Hematopoietic multipotent progenitor cell treated with erythropoietin and hydrocortisone succinate and interleukin-3 and kit ligand, for 17 days (in vitro differentiated cells): ENCODE data around the gene P3H2.
"Not testable (repeated sequence)": the region's sequence is repeated elsewhere in the genome, so short reads cannot be mapped to it uniquely, and the experiment has no call there.

Source experiments
- DNase-seq: peaks from one replicate; pipeline ENCODE4 v3.0.0-alpha.2; 2015; ENCODE audit warnings: low spot score

Gene P3H2

DNA sequence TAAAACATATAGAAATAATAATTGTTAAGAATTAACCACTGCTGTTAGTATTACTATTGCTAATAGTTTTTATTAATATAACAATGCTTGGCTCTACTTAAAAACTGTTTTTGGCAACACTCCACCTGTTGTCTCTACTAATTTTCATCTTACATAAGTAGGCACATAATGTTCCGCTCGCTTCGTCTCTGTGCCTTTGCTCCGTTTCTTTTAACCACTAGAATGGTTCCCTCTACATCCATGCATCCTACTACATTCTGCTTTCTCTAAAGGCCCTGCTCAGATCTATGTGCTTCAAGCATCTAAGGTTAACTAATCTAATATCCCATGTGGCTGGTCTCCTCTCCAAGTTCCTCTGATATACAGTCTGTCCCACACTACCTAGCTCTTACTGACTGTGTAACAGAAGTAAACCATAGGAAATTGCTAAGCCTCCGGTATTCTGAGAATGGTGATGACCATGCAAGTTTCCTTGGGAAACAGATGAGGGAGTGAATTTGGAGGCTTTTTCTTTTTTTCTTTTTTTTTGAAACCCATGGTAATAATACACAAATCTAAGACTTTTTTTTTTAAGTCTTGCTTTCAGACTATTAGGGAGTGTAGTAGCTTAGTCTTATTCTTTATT, 138.3 kb downstream of the P3H2 start:
- no peak for DNase-seq

DNA sequence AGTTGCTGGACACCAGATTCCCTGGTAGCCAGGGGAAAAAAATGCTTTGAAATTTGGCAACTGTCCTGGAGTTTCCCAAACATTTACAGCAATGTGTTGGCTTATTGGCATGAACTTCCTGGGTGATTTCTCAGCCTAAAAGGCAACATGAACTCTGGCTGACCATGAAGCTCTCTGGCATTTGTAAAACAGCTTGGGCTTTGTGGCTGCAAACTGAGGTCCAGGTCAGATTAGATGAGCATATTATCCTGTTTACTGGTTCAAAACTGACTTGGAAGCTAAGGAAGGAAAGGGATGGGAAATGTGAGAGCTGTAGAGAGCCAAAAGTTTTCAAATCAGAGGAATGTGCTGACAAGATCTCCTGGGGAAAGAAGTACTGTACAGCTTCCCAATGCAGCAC, 139.0 kb downstream of the P3H2 start:
- no peak for DNase-seq

DNA sequence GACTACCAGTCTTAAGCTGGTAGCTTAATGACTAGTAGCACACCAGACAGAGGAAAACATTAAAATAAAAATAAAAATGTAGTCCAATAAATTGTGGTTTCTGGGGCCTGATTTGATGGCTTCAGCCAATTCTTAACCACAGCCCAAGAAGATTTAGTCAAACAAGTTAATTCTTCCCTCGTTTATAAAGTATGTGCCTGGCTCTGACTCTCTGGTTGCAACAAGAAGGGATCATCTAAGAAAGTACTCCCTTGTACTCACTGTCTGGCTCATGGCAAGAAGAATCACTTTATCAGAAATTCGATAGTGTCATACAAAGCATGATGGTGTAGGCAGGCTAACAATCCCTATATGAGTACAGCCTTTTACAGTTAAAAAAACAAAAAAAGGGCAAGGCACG, 141.9 kb downstream of the P3H2 start:
- DNase-seq: no peak

DNA sequence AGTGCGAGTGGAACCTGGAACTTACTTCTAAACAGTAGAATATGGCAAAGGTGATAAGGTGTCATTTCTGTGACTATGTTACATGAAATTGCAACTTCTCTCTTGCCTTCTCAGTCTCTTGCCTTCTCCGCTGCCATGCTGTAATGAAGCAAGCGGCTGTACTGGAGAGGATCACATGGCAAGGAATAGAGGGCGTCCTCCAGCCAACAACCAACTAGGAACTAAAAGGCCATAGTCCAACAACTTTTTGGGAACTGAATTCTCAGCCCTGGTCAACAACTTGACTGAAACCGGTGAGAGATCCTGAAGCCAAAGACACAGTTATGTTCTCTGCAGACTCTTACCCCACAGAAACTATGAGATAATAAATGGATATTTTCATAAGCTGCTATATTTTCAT, 143.5 kb downstream of the P3H2 start:
- DNase-seq: no peak

DNA sequence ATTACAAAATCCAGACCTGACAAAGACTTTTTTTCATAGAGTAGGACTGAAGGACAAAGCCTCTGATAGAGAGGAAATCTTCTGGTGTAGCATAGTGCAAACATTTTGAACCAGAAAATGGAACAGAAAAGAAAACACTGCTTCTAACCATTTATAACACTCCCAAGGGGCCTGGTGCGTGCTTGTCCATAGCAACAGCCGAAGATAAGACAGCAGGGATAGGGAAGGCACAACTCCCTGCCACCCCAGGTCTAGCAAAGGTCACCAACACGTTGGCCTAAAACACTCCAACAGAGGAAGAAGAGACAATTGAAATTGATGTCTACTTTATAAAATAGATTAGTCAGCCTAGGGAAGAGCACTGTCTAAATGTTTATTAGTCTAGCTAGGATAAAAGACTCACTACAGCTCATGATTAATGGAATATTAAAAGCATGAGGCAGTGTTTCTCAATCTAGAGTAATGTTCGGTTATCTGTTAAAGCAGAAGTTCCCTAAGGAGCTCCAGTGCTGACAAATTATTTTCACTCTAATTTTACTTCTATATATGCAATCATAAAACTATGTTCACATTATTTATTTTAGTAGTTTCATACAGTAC, 145.2 kb downstream of the P3H2 start:
- DNase-seq: no peak

DNA sequence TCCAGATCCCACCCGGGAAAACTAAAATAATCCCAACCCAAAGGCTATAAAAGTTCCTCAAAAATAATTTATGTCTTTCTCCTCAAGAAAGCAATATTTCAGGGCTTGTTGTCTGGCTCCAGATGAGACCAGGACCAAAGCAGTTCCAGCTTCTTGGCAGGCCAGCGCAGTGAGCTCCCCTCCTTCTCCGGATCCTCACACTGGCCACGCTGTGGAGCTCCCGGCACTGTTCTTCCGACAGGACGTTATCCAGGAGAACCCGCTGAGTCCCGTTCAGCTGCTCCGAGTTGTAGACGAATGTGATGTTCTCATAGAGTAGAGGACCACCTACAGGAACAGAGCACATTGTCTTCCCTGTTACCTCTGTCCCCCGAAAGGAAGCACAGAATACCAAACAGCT, 146.3 kb downstream of the P3H2 start:
- DNase-seq: no peak

DNA sequence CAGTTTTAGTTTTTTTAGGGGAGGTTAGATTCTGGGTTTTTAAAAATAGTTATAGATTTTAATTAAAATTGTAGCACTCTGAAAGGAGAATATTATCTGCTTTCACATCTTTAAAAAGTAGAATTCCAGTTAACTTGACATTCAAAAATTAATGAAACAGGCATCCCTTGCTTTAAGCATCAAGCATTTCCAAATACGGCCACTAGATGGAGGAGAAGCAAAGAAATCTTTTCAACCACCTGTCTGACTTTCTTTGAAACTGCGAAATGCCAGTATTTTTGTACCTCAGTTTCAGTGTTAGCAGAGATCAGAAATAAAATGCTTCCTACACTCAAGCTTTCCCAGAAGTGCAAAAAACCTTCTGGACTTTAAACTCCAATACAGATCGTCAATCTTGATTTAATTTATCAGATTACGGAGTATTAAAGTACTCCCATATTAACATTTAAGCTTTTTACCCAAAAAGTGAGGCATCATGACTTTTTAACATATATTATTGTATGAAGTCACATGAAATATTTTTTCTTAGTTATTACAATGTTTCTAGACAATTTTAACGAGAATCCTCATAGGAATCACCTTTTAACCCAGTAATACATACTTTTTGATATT, 153.3 kb downstream of the P3H2 start:
- DNase-seq: peak; percentile 28

DNA sequence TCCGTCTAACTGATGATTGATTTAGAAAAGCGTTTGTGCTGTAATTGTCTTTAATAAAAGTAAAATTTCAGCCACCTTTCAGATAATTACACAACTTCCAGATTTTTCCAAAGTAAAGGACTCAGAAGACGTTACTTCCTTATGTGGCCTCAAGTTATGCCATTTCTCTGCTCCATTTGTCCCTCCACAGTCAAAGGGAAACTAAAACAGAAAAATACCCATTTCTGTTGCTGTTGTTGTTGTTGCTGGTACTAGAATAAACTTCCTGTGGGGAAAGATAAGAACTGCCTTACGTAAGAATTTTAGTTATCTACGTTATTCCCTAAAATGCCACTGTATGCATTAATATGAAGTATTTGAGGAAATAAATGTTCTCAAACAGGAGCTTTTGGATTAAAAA, 153.9 kb downstream of the P3H2 start:
- DNase-seq: no peak

DNA sequence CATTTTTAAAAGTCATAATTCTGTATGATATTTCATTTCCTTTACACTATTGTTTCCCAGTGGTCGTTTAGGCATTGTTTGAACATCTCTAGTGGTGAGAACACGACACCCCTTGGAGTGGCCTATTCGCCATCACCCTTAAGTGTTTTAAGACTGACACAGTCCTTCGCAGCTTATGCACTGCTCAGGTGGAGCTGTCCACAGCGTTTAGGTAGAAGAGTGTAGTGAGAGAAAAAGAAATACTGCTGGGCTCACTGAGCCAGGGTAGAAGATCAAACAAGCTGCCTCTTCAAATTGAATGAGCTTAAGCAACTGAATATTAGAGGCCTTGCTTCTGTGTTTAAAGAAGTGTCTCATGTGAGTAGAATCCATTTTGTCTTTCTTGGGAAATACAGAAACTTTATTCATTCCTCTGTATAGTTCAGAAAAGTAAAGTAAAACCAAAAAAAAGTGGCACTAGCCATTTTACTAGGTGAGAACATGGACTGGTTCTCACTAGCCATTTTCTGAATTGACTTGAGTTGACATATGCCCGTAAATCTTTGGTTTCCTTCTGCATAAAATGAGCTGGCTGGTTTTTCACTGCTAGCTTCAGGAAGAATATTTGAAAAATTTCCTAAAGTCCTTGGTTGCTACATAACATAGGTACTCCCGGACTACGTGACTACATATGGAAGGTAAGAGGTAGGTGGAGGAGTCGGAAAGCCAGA, 155.9 kb downstream of the P3H2 start:
- DNase-seq: no peak

DNA sequence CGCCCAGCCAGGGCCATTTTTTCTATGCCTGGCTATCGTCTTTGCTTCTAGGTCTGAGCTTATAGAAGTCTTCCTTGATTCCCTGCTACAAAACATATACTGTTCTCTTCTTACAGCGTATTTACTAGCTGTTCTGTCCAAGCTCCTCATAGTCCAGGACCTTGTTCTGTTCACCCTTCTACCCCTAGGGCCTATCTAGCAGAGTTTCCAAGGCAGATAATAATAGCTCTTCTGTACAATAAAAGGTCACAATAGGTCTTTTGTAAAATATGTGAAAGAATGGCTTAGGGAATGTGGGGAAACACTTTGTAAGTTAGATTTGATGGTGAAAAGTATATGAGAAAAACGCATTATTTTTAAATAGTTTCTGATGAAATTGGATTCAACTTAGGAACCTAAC, 158.2 kb downstream of the P3H2 start:
- no peak for DNase-seq

DNA sequence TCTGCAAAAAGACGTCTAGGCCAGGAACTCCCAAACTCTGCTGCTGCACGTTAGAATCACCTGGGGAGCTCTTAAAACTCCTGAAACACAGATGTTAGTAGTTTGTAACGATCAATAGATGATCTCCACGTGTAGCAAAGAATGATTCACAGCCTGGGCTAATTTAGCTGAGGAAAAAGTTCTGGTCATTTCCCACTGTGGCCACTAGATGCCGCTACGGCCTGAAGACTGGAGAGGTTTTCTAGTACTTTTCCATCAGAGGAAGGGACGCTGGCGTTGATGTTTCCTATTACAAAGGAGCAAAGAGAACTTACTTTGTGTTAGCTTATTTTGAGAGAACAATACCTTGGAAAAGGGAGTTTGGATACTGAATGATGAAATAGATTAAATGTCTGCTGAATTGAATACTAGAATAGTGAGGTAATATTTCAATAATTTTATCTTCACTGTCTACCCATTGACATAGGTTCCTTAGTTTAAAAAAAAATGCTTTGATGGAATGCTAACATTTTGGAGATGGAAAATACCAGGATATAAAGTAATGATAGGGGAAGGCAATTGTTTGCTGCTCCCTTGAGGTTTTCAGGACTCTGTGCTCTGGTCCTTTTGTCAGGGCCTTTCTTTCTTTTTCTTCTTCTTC, 159.1 kb downstream of the P3H2 start:
- peak; percentile 54 for DNase-seq

DNA sequence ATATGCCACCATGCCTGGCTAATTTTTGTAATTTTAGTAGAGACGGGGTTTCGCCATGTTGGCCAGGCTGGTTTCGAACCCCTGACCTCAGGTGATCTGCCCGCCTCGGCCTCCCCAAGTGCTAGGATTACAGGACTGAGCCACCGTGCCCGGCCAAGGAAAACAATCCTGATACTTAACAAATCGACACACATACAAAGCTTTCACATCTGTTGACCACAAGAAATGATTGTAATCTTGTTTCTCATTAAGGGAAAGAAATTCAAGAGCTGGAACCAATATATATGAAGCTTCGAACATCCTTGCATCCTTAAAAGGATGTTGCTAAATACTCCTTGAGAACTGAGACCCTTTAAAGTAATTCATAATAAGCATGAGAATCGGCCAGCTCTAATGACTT, 159.6 kb downstream of the P3H2 start:
- DNase-seq: not testable (repeated sequence)

DNA sequence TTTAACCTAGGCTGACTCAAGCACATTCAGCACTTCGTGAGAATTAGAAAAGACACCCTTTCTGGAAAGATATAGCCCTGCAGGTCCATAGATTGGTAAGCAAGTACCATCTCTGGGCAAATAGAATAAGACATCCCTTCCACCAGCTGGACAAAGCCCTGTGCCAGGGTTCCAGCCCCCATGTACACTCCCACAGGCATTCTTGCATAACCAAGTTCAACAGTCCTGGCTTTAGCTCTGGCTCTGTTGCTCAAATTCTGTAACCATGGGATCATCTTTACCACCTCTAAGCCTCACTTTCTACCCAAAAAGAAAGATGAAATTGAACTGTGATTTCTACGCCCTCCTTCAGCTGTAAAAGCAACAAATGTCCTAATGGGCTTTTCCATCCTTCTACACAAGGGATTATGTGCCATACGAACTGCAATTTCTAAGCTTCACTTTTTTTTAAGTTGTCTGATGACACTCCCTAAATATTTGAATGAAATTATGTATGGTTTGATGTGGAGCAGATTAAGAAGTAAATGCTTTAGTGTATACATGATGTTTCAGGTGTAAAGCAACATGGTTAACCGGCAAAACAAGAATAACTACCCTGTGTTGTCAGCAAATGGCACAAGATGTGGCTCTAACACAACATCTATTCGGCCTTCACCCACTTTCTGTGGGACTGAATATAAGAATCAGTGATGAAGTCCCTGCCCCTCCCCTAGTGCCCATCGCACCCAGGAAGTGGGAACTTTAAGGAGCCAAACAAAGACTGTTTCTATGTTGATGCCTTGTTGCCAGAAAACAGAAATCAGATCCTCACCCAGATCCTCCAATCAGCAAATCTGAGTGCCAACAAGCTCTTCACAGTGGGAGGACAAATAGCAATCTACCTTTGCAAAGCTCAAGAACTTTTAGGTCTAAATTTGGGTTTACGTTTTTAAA, 165.7 kb downstream of the P3H2 start:
- DNase-seq: no peak

DNA sequence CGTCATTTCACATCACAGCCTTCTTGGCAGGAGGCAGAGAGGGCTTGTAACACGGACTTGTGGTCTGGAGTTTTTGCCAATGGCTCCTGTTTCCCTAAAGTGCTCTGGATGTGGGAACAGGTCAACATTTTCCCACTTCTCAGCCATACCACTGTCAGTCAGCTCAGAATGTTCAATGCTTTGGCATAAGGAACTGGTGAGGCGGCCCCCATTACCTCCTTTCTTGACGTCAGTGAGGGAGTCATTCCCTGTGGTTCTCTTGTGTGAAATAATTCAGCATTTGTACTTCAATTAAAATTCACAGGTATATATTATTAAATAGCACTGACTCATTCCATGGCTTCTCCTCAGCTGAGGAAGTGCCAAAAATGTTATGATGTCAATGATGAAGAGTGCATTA, 167.1 kb downstream of the P3H2 start:
- no peak for DNase-seq

DNA sequence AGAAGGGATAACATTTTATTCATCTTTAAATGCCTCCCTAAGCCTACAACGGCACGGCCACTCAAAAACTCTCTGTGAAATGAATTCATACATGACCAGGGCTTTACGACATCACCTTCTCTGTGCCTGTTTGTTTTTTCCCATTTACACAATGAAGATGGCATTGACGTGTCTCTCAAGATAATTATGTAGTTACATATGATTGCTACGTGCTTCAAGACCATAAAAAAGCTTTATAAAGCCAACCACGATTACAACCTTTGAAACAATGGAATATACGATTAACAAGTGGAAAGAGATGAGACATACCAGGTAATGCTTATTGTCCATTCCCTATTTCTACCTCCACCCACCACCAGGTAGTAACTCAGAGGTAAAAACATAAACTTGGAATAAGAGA, 168.4 kb downstream of the P3H2 start:
- no peak for DNase-seq

DNA sequence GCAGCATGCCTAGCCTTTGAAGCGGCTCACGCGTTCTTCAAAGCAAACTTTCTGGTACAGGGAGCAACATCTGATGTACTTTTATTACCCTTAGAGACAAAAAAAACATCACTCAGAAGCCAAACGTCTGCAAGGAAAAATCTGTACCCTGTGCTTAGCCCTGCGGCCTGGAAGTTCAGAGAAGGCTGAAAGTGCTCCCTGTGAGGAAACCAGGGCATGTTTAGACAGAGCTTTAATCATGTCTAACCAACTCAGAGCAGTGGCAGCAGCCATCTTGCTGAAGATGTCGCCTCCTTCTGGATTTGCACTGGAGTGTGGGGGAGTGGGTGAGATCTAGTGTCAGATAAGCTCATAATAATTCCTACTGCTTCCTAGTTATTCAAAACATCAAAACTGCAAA, 170.4 kb downstream of the P3H2 start:
- DNase-seq: no peak

DNA sequence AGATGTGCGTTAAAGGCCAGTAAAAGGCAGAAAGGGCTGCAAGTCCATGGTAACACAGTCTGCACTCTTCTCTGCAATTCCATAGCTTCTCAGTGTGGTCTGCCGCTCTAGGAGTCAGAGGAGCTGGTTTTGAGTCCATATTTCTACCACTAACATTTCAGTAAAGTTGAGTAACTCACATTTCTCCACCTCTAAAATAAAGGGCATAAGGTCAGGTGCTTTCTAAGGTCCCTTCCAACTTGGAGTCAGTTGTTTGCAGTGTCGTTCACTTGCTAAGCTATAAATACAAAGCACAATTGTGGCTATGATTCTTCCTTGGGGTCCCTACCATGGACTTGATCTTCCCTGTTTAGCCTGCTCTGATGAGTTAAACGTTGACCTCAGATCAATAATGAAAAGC, 171.1 kb downstream of the P3H2 start:
- no peak for DNase-seq

DNA sequence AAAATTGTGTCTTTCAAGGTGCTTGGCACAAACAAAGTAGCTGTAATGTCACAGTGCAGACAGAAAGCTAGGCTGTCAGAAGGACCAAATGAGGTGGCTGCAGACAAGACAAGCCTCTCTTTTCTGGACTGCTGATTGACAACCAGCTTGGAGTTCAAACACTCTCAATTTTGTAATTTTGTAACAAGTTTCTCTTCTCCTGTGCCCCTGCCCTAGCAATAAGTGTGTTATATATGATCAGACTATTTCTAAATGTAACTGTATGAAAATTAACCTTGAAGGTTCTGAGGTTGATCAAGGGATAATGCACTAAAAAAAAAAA, 172.0 kb downstream of the P3H2 start:
- DNase-seq: no peak

DNA sequence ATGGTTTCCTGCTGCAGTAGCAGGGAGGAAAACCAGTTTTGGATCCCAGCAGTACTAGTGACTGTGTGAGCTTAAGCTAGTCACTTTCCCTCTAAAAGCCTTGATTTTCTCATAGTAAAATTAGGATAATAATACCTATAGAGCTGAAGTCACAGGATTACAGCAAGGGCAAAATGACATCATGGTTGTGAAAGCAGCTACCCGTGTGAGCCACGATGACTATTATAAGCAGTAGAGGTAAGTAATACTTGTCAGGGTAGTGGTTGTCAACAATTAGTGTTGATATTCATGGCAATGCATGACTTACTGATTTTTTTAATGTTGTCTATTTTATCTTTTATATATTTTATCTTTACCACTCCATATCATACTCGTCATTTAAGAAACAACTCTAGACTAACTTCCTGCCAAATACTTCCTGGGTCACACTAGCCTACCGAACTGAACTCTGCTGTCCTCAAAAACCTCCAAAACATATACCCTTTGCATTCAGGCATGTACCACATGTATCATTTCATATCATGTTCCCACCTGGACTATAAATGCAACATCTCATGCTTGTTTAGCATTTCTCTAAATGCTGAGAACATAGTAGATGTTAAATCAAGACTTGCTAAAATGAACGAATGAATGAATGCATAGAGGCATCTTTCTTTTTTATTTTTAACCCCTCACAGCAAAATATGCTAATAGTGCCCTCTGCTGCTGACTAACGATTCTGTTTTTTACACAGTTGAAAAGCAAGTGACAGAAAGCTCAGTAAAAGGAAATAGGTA, 172.6 kb downstream of the P3H2 start:
- no peak for DNase-seq

DNA sequence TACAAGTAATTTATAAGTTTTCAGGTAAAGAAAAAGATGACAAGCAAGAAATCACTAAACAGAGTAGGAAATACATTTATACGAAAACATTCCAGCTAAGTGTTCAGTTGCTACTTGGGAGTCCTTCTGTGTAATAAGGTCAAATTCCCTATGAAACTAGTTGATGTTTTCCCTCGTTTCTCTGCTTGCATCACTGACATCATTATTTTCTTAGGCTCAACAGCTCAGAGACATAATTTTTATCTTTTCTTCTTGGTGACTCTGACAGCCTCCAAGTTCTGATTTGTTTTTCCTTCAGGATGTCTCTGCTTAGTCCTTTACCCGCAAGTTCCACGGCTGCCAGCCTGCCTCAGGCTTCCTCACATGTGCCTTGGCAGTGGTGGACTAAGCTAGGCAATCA, 173.6 kb downstream of the P3H2 start:
- no peak for DNase-seq
